ENCODE data around the gene MCEE. TPM values are rescaled to one million over a fixed set of nuclear protein-coding genes. Genes with fewer than 3 reads are reported as not detected.

Gene MCEE
- total RNA-seq, 1 experiment from 2014 or later, result 14.9 TPM

DNA sequence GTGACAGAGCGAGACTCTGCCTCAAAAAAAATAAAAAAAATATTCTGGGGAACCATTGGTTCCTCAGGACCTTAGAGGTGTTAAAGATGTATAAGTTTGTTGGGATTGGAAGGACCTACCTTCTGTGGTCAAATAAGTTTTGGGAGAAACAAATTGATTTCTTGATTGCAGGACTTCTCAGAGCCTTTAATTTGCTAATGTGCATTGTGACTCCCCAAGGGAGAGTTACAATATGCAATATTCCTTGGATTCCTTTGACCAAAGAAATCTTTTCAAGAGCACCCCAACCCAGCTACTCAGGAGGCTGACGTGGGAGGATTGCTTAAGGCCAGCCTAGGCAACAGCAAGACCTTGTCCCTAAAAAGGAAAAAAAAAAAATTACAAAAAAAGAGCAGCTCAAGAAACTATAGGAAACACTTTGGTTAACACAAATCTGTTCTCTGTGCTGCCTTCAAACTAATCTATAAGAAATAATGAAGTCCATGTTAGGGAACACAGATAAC is 55.1 kb downstream of the MCEE start:
- Mint-ChIP-seq H3K9me3 (ENCODE audit: unreplicated experiment) (no peaks in the 10 kb centered on the region), H3K36me3 (ENCODE audit: insufficient read depth, unreplicated experiment) (peaks cover 33% of the 10 kb centered on the region), H3K27me3 (ENCODE audit: insufficient read depth, unreplicated experiment) (no peaks in the 10 kb centered on the region), H3K4me1 (ENCODE audit: insufficient read depth, unreplicated experiment) (peaks cover 15% of the 10 kb centered on the region), H3K4me3 (ENCODE audit: unreplicated experiment) (no peak overlapping the region), H3K27ac (ENCODE audit: low read depth, unreplicated experiment) (no peak overlapping the region)
- ChIA-PET CTCF (interaction anchor here (1.4 kb wide), 1 partner anchor 25 kb away, joined by 3 read pairs; no protein-coding TSS in a partner anchor), POLR2A (interaction anchor here (0.6 kb wide), 1 partner anchor 33 kb away, joined by 3 read pairs; no protein-coding TSS in a partner anchor)
- DNase-seq (ENCODE audit: unreplicated experiment), result no peak
- BruUV-seq (replicated peaks), result no TSS peak
- TF ChIP-seq, protein P1, sequence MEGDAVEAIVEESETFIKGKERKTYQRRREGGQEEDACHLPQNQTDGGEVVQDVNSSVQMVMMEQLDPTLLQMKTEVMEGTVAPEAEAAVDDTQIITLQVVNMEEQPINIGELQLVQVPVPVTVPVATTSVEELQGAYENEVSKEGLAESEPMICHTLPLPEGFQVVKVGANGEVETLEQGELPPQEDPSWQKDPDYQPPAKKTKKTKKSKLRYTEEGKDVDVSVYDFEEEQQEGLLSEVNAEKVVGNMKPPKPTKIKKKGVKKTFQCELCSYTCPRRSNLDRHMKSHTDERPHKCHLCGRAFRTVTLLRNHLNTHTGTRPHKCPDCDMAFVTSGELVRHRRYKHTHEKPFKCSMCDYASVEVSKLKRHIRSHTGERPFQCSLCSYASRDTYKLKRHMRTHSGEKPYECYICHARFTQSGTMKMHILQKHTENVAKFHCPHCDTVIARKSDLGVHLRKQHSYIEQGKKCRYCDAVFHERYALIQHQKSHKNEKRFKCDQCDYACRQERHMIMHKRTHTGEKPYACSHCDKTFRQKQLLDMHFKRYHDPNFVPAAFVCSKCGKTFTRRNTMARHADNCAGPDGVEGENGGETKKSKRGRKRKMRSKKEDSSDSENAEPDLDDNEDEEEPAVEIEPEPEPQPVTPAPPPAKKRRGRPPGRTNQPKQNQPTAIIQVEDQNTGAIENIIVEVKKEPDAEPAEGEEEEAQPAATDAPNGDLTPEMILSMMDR (IDR thresholded peaks at IDR 0.05; ENCODE audit: unreplicated experiment), result no peak
- intact Hi-C loops (cut with micrococcal nuclease), result no loop called here

DNA sequence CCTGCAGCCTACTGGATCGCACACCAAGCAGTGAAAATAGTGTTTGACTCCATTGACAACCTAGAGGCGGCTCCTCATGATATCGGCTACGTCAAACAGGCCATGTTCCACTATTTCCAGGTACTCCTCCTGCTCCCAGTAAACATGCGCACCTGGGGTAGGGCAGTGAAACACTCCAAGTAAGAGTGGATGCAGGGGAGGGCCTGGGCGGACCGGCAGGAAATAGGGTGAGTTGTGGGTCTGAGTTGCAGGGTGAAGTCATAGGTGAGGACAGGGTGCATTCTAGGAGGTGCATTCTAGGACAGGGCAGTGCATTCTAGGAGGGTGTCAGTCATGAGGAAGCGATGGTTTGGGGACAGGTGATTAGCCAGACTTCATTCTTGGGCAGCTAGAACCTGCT is 56.6 kb downstream of the MCEE start:
- H3K9me3 Mint-ChIP-seq (ENCODE audit: unreplicated experiment), result no peaks in the 10 kb centered on the region
- H3K36me3 Mint-ChIP-seq (ENCODE audit: insufficient read depth, unreplicated experiment), result peaks cover 28% of the 10 kb centered on the region
- POLR2A ChIA-PET, result no interaction called here
- H3K27me3 Mint-ChIP-seq (ENCODE audit: insufficient read depth, unreplicated experiment), result no peaks in the 10 kb centered on the region
- TF ChIP-seq, protein P1 (IDR thresholded peaks at IDR 0.05; ENCODE audit: unreplicated experiment), result no peak
- DNase-seq (ENCODE audit: unreplicated experiment), result no peak
- intact Hi-C loops (cut with micrococcal nuclease), result no loop called here
- CTCF ChIA-PET, result interaction anchor here (1.1 kb wide), 1 partner anchor 74 kb away, joined by 4 read pairs; no protein-coding TSS in a partner anchor
- BruUV-seq (replicated peaks), result no TSS peak
- no peak overlapping the region for H3K4me3 Mint-ChIP-seq (ENCODE audit: unreplicated experiment)
- peak overlapping the region; percentile 64 for H3K27ac Mint-ChIP-seq (ENCODE audit: low read depth, unreplicated experiment)
- peaks cover 22% of the 10 kb centered on the region for H3K4me1 Mint-ChIP-seq (ENCODE audit: insufficient read depth, unreplicated experiment)

DNA sequence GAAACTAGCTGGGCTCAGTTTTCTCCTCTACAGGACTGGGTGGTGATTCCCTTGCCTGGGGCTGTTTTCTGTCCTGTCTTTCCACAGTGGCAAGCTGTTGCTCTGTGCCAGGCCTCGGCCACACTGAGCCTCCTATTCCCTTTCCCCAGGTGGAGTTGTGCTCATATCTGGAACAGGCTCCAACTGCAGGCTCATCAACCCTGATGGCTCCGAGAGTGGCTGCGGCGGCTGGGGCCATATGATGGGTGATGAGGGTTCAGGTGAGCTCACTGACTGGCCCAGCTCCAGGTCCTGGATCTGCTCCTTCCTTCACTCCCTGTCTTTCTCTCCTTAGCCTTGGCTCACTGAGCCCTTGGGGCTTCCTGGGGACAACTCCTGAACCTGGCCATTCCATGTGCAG is 57.5 kb downstream of the MCEE start:
- Mint-ChIP-seq H3K9me3 (ENCODE audit: unreplicated experiment) (no peaks in the 10 kb centered on the region), H3K4me1 (ENCODE audit: insufficient read depth, unreplicated experiment) (peaks cover 22% of the 10 kb centered on the region), H3K36me3 (ENCODE audit: insufficient read depth, unreplicated experiment) (peaks cover 35% of the 10 kb centered on the region), H3K27me3 (ENCODE audit: insufficient read depth, unreplicated experiment) (no peaks in the 10 kb centered on the region), H3K4me3 (ENCODE audit: unreplicated experiment) (no peak overlapping the region), H3K27ac (ENCODE audit: low read depth, unreplicated experiment) (no peak overlapping the region)
- TF ChIP-seq, protein P1 (IDR thresholded peaks at IDR 0.05; ENCODE audit: unreplicated experiment), result no peak
- no peak for DNase-seq (ENCODE audit: unreplicated experiment)
- CTCF ChIA-PET, result interaction anchor here (1.1 to 2.5 kb wide), 2 partner anchors 29 to 73 kb away, joined by 4 to 11 read pairs; no protein-coding TSS in a partner anchor
- intact Hi-C loops (cut with micrococcal nuclease), result no loop called here
- POLR2A ChIA-PET, result interaction anchor here (2.9 kb wide), 1 partner anchor 58 kb away, joined by 11 read pairs; the partner anchor contains the start of genes MCEE and MPHOSPH10
- no TSS peak for BruUV-seq (replicated peaks)

DNA sequence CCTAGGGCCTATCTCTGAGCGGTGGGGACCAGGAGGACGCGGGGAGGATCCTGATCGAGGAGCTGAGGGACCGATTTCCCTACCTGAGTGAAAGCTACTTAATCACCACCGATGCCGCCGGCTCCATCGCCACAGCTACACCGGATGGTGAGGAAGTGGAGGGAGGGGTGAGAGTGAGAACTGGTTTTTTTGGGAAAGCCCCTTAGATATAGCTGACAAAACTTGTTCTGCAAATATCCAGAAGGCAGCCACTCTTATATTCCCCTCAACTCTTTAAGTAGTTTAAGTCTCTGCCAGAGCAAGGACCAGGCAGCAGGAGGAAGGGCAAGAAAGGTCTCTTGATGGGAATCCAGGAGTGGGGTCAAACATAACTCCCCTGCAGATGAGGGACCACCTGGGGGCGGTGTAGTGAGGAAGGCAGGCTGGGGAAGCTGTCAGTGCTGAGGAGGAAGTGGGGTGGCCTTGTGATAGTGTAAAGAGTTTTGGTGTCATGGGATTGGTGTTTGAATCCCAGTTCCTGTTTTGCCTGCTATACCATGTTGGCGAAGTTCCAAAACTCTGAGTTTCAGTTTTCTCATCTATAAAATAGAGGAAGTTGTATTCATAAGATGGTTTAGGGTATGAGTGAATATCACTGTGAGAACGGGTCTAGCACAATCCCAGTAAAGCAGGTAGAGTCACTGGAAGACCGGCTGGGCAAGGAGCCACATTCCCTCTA is 58.2 kb downstream of the MCEE start:
- no TSS peak for BruUV-seq (replicated peaks)
- ChIA-PET CTCF (interaction anchor here (0.5 to 2.5 kb wide), 6 partner anchors 26 to 149 kb away, joined by 4 to 11 read pairs (median 4); no protein-coding TSS in a partner anchor), POLR2A (interaction anchor here (2.9 kb wide), 1 partner anchor 59 kb away, joined by 11 read pairs; the partner anchor contains the start of genes MCEE and MPHOSPH10)
- TF ChIP-seq, protein P1 (IDR thresholded peaks at IDR 0.05; ENCODE audit: unreplicated experiment), result no peak
- peaks cover 35% of the 10 kb centered on the region for H3K36me3 Mint-ChIP-seq (ENCODE audit: insufficient read depth, unreplicated experiment)
- peaks cover 22% of the 10 kb centered on the region for H3K4me1 Mint-ChIP-seq (ENCODE audit: insufficient read depth, unreplicated experiment)
- DNase-seq (ENCODE audit: unreplicated experiment), result no peak
- no peaks in the 10 kb centered on the region for H3K27me3 Mint-ChIP-seq (ENCODE audit: insufficient read depth, unreplicated experiment)
- intact Hi-C loops (cut with micrococcal nuclease), result no loop called here
- H3K4me3 Mint-ChIP-seq (ENCODE audit: unreplicated experiment), result no peak overlapping the region
- H3K9me3 Mint-ChIP-seq (ENCODE audit: unreplicated experiment), result no peaks in the 10 kb centered on the region
- H3K27ac Mint-ChIP-seq (ENCODE audit: low read depth, unreplicated experiment), result no peak overlapping the region
